Measurements from ENCODE around the gene GALNT7.

- no peak for TF ChIP-seq CTCF (IDR thresholded peaks at IDR 0.05; ENCODE audit: low read depth, low read length)
- TF ChIP-seq EZH2phosphoT487 (IDR thresholded peaks at IDR 0.05; ENCODE audit: low read depth), result no peak
These were observed 151.1 kb downstream of the GALNT7 start for GRCh38 chr4:173319696-173320095.
